HL-60/S4 treated with phorbol 12-myristate 13-acetate at 8.2 ng/mL for 4 days and 3 days (cell line): ENCODE data around the gene PYGO2.

Source experiments
- in situ Hi-C: fragments of 300-500 bp; cut with MboI; formaldehyde crosslinking; loops from 2 replicates; pipeline ENCODE4 v1.15.0; 2022; ENCODE audit warnings: low sequenced_read_pairs

Gene PYGO2

GRCh38 chr1:154944401-154945159 lies 17.0 kb downstream of the PYGO2 start:
- in situ Hi-C loops = no loop called here

- in situ Hi-C loops = no loop called here
Observed at GRCh38 chr1:154943649-154944400, 17.8 kb downstream of the PYGO2 start.

DNA sequence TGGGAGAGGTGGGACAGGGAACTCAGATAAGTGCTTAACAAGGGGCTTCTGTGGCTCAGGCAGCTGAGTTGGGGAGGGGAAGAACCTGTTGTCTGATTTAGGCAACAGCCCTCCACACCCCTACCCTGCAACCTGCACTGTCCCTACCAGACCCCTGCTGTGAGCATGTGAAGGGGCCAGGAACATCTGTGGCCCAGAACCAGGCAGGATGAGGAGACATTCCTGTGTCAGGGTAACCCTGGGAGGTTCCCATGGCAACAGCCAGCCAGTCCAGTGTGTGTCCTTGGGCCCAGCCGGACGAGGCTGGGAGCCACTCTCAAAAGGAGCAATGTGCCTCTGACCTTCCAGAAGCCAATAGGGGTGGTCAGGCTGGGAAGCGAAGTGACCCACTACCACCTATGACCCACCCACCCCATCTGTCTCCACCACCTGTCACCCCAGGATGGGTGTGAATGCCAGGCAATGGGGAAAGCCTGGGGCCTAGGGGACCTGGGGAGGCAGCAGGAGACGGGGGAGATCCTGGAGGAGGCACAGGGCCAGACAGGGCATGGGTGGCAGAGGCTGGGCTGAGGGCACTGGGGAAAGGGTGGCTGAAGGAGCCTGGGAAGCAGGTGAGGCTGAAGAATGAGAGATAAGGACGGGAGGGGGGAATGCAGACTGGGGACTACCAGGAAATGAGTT lies 20.1 kb downstream of the PYGO2 start:
- in situ Hi-C loops = no loop called here

- in situ Hi-C loops = no loop called here
Observed at GRCh38 chr1:154940651-154941194, 20.9 kb downstream of the PYGO2 start.

GRCh38 chr1:154940213-154940560 lies 21.4 kb downstream of the PYGO2 start:
- in situ Hi-C loops = no loop called here

GRCh38 chr1:154938604-154939399 lies 22.8 kb downstream of the PYGO2 start:
- in situ Hi-C loops = no loop called here

- in situ Hi-C loops = no loop called here
Observed at GRCh38 chr1:154937988-154938386, 23.6 kb downstream of the PYGO2 start.

DNA sequence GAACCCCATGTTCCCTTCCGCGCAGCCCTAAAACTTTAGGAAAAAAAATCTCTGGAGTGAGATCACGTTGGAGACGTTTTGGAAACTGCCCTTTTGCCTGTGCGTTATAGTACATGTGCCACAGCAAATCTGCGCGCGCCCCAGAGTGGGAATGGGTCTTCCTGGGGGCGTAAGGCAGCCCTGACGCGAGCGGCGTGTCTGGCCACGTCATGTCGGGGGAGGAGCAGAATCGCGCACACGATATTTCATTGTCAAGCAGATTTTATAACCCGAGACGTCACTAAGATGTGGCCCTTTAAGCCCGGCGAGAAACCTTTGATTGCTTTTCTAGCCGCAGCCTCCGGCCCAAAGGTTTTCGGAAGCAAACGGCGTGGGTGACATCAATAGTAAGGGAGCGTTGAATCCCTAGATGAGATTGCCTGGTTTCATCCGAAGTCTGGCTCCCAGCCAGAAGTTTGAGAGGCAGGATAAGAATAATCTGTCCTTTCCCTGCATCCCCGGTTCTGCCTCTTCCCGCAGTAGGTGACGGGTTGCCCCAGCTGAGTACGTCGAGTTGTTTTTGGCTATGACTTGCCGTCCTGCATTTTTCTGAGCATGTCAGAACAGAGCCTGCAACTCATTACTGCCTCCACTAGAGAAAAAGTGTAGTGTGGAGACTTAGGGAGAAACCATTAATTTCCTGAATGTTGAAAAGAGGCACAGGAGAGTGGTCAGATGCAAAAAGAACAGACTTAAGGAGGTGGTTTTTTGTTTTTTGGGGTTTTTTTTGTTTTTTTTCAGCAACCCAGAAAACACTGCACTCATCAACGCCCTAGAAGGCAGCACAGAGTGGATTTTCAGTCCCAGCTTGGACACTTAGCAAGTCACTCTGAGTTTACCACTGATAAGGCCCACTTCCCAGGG lies 24.2 kb downstream of the PYGO2 start:
- in situ Hi-C loops = no loop called here

GRCh38 chr1:154936555-154937084 lies 25.0 kb downstream of the PYGO2 start, which contains the start of gene PMVK:
PMVK (minus strand) TSS chr1:154936719; CDS start chr1:154936685, 34 bp downstream.
- in situ Hi-C loops = no loop called here

GRCh38 chr1:154935749-154936554 lies 25.6 kb downstream of the PYGO2 start:
- in situ Hi-C loops = no loop called here

- in situ Hi-C loops = no loop called here
Observed at GRCh38 chr1:154934358-154934948, 27.1 kb downstream of the PYGO2 start.

GRCh38 chr1:154931940-154932487 lies 29.6 kb downstream of the PYGO2 start:
- in situ Hi-C loops = no loop called here

- in situ Hi-C loops = no loop called here
Observed at GRCh38 chr1:154926201-154926600, 35.4 kb downstream of the PYGO2 start.

GRCh38 chr1:154925335-154926170 lies 36.0 kb downstream of the PYGO2 start:
- in situ Hi-C loops = no loop called here

GRCh38 chr1:154923695-154924094 lies 37.9 kb downstream of the PYGO2 start:
- in situ Hi-C loops = no loop called here

- in situ Hi-C loops = no loop called here
Observed at GRCh38 chr1:154913273-154913672, 48.3 kb downstream of the PYGO2 start.

DNA sequence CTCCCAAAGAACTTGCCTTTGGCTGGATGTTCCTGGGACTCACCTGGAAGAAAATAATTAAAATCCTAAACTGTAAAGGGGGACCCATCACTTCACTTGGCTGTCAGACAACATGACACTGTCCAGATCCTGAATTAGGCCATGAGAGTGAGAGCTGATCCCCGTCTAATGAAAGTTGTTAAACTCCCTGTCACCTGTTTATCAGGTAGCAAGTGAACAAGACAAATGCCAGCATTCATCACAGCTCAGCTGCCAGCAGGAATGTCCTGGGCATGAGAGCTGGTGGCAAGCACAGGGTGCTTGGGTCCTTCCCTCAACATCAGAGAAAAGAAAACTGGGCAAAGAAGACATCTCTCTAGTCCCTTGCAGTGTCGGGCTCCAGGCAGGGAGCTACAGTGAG lies 48.8 kb downstream of the PYGO2 start:
- in situ Hi-C loops = no loop called here
